Measurements from ENCODE around the gene ENTPD3. TPM values are rescaled to one million over a fixed set of nuclear protein-coding genes. Genes with fewer than 3 reads are reported as not detected.
A peak's percentile ranks its signal among the peaks of the same experiment; 100 is the strongest.

Gene ENTPD3
- total and polyA plus RNA-seq, 2 of the 8 experiments (the other 6 are each of a cell fraction or from before 2014, with no cell fraction given) = 0.60 to 1.0 TPM

DNA sequence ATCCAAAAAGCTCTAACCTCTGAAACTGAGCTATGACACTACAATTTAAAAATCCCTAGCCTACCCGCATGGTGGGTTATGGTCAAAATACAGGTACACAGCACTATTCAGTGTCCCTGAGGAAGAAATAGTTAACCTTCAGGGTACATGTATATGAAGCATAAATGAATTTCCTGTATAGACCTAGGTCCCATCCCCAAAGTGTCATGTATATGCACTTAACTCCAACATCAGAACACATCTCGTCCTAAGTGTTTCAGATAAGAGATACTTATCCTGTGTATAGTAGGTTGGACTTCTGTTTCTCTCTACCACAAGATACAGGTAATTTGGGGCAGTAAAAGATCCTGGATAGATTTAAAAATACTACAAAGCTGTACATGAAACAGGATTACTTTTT is 76.6 kb downstream of the ENTPD3 start:
- TF ChIP-seq POLR2A (IDR thresholded peaks at IDR 0.05; ENCODE audit: control extremely low read depth in 1 of 2, low read depth in 2 of 2, low read length in 2 of 2) (peak; percentile 33 to 54; a peak in 2 of 3 replicates), SIRT6 (IDR thresholded peaks at IDR 0.05; ENCODE audit: low read length) (no peak)
- TF ChIP-seq, protein P1, sequence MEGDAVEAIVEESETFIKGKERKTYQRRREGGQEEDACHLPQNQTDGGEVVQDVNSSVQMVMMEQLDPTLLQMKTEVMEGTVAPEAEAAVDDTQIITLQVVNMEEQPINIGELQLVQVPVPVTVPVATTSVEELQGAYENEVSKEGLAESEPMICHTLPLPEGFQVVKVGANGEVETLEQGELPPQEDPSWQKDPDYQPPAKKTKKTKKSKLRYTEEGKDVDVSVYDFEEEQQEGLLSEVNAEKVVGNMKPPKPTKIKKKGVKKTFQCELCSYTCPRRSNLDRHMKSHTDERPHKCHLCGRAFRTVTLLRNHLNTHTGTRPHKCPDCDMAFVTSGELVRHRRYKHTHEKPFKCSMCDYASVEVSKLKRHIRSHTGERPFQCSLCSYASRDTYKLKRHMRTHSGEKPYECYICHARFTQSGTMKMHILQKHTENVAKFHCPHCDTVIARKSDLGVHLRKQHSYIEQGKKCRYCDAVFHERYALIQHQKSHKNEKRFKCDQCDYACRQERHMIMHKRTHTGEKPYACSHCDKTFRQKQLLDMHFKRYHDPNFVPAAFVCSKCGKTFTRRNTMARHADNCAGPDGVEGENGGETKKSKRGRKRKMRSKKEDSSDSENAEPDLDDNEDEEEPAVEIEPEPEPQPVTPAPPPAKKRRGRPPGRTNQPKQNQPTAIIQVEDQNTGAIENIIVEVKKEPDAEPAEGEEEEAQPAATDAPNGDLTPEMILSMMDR (IDR thresholded peaks at IDR 0.05; ENCODE audit: control extremely low read depth in 1 of 3, insufficient read depth in 1 of 3, low read depth in 1 of 3, low read length in 3 of 3) = no peak
- H2BK15ac ChIP-seq (ENCODE audit: low read length) = no peak overlapping the region
- no peak overlapping the region for H3K9ac ChIP-seq (replicated peaks in 1 of 4; ENCODE audit: extremely low read depth in 1 of 4, low read depth in 3 of 4, low read length in 3 of 4)
- H3K79me2 ChIP-seq (ENCODE audit: control insufficient read depth in 1 of 2, insufficient read depth in 2 of 2, low read length in 2 of 2) = peaks cover 2 to 16% of the 10 kb centered on the region in 2 experiments; a peak in 3 of 4 replicates
- H3K79me1 ChIP-seq (ENCODE audit: low read depth, low read length) = peaks cover 2% of the 10 kb centered on the region; the same call in 1 of the 2 replicates
- no peak overlapping the region for H3K4me3 ChIP-seq (ENCODE audit: extremely low read depth in 1 of 4, insufficient read depth in 2 of 4, low read depth in 3 of 4, low read length in 4 of 4)
- no peaks in the 10 kb centered on the region for H3K27me3 ChIP-seq (replicated peaks in 1 of 4; ENCODE audit: control insufficient read depth in 3 of 4, extremely low read depth in 1 of 4, insufficient read depth in 3 of 4, low read length in 3 of 4)
- no peak overlapping the region for H2AFZ ChIP-seq (ENCODE audit: low read length)
- POLR2A ChIA-PET (ENCODE audit: partially characterized antibody) = interaction anchor here (0.7 to 4.6 kb wide), 15 partner anchors 9 to 1092 kb away, joined by 3 to 50 read pairs (median 5); partner anchors contain the start of genes ZNF619, ZNF620 and ZNF621
- no peak overlapping the region for H4K91ac ChIP-seq (replicated peaks; ENCODE audit: insufficient read length, low read length)
- H3K4me2 ChIP-seq (ENCODE audit: insufficient read depth in 1 of 2, low read depth in 2 of 2, low read length in 2 of 2) = no peak overlapping the region
- H2AK5ac ChIP-seq (ENCODE audit: low read depth, low read length) = no peak overlapping the region
- H3K9me3 ChIP-seq (ENCODE audit: insufficient read depth in 2 of 2, low read depth in 1 of 2, low read length in 1 of 2) = no peaks in the 10 kb centered on the region
- H3K56ac ChIP-seq (replicated peaks; ENCODE audit: insufficient read length, low read depth, low read length) = no peak overlapping the region
- peaks cover 14% of the 10 kb centered on the region in 2 experiments for H4K20me1 ChIP-seq (replicated peaks in 1 of 2; ENCODE audit: control insufficient read depth in 1 of 2, insufficient read depth in 2 of 2, low read length in 2 of 2)
- CTCF ChIA-PET (ENCODE audit: partially characterized antibody) = interaction anchor here (1.4 kb wide), 1 partner anchor 9 kb away, joined by 3 read pairs; no protein-coding TSS in a partner anchor
- H2BK20ac ChIP-seq (ENCODE audit: low read length) = no peak overlapping the region
- no peak overlapping the region for H3K4ac ChIP-seq (replicated peaks; ENCODE audit: insufficient read length, low read depth, low read length)
- no peak overlapping the region for H3K23ac ChIP-seq (ENCODE audit: insufficient read length)
- H4K8ac ChIP-seq (ENCODE audit: extremely low read depth, insufficient read depth, low read length) = no peak overlapping the region
- no peak overlapping the region for H4K5ac ChIP-seq (ENCODE audit: insufficient read length, low read depth, low read length)
- H2BK120ac ChIP-seq (replicated peaks; ENCODE audit: low read depth, low read length) = no peak overlapping the region
- peaks cover 20 to 75% (median 49%) of the 10 kb centered on the region in 4 experiments for H3K36me3 ChIP-seq (ENCODE audit: control insufficient read depth in 2 of 4, insufficient read depth in 4 of 4, low read length in 3 of 4)
- 89% methylated on average over 2 of the region's 2 CpGs; no CpG with 5 or more reads in 1 of the 2 experiments for WGBS, 2 experiments (ENCODE audit: extremely low coverage in 1 of 2, insufficient coverage in 1 of 2, insufficient read length in 1 of 2, insufficient replicate concordance in 2 of 2, low coverage in 1 of 2, low lambda C conversion rate in 2 of 2, missing lambda C conversion rate in 1 of 2)
- H2BK5ac ChIP-seq (ENCODE audit: low read depth, low read length) = no peak overlapping the region
- H2BK12ac ChIP-seq (ENCODE audit: low read depth, low read length) = no peak overlapping the region
- FAIRE-seq = no peak
- no peak for DNase-seq (ENCODE audit: low read depth in 1 of 2, low spot score in 2 of 2)
- H3K4me1 ChIP-seq (replicated peaks in 1 of 4; ENCODE audit: control insufficient read depth in 3 of 4, insufficient read depth in 4 of 4, low read length in 3 of 4) = peaks cover 0 to 1% (median under 1%) of the 10 kb centered on the region in 4 experiments; a peak in 4 of 7 replicates
- no peak overlapping the region for H3K18ac ChIP-seq (ENCODE audit: extremely low read depth, low read length)
- no peak overlapping the region for H3K27ac ChIP-seq (ENCODE audit: low read depth, low read length)
- H3K23me2 ChIP-seq (ENCODE audit: low read depth, low read length) = no peaks in the 10 kb centered on the region
- no peak overlapping the region for H3K14ac ChIP-seq (ENCODE audit: insufficient read length)
